ENCODE measurements around the gene RNF6.

DNA sequence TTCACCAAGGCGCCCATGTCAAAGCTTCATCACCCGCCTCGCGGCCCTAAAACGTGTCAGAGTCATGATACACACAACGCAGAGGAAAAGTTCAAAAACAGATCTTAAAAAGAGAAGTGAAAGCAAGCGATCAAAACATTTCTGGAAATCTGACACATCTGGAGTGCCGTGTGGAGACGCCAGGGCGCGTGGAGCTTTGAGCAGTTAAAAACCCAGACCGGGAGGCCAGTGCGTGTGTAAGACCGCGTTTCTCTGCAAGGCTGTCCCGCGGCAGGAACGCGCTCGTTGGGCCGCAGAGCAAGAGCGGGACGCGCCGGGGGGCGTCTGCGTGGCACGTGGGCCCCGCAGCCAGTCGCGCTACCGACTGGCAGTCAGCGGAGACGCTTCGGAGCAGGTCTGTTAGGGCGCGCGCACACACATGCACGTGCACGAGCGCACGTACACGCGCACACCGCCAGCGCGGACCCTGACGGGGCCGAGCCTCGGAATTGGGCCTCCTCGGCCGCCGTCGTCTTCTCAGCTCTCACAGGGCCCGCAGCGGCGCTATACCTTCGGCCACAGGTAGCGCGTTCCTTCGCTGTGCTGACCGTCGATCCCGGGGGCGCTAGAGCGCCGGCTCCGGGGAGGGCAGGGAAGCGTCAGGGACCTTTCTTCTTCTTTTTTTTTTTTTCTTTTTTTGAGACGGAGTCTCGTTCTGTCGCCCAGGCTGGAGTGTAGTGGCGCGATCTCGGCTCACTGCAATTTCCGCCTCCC lies 35.8 kb downstream of the RNF6 start:
- TF ChIP-seq EZH2 (IDR thresholded peaks at IDR 0.05; ENCODE audit: insufficient read depth, poor library complexity, severe bottlenecking) (no peak), EZH2phosphoT487 (IDR thresholded peaks at IDR 0.05; ENCODE audit: insufficient read depth, low read depth) (no peak)

Data from GM23248 (cell line).